Hypothalamus (tissue), 51 donors: ENCODE data around the gene DBX2.
A peak's percentile ranks its signal among the peaks of the same experiment; 100 is the strongest.
"Not testable (repeated sequence)": the region's sequence is repeated elsewhere in the genome, so short reads cannot be mapped to it uniquely, and the experiment has no call there.

Experiments
- DNase-seq, 51 donors: peaks; one replicate each; lab custom pipeline; 2025; lab: John Stamatoyannopoulos, UW

DBX2 gene

DNA sequence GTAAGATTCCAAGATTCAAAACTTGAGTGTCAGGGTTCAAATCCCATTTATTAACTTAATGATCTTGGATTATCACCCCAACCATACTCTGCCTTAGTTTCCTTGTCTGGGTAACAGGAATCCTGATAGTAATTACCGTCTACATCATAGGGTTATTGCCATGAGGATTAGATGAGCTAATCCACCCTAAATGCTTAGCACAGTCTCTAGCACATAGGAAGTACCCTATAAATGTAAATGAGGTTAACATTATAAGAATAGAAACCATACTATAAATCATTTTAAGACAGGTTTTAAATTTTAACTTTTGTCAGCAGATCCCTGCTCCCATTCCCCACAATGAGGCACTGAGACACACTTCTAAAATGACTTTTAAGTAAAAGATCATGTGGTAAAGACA, 36.5 kb downstream of the DBX2 start:
- no peak for DNase-seq

GRCh38 chr12:45012749-45013148, 38.1 kb downstream of the DBX2 start:
- no peak for DNase-seq

GRCh38 chr12:45010059-45010458, 40.8 kb downstream of the DBX2 start:
- no peak for DNase-seq

DNA sequence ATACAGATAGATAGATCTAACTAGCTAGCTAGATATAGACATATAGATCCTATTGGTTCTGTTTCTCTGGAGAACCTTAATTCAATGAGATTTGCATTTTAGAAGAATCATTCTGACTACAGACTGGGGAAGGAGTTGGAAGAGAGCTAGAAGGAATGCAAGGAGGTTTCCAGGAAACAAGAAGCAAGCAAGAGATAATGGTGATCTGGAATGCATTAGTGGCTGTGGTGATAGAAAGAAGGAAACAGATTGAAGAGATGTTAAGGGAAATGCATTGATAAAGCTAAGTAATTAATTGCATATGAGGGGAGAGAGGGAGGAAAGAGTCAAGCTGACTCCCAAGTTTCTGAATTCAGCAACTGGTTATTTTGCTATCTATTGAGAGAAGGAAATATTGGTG, 42.7 kb downstream of the DBX2 start:
- DNase-seq: no peak

GRCh38 chr12:44999355-44999754, 51.5 kb downstream of the DBX2 start:
- no peak for DNase-seq

DNA sequence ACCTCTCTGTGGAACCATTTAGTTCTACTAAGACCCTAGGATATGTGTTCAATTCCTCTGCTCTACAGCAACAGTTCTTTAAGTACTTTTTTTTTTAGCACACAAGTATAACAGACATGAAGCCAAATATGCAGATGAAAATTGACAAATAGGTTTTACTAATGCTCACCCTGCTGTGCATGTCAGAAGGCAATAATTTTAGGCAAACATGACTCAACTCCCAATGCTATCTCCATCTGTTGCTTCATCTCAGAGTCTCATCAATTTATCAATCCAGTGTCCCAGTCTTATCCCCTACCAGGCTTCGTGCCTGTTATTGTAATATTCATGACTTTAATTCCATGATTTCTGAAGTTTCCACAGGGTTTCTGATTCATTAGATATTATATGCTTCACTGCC, 57.7 kb downstream of the DBX2 start:
- DNase-seq: no peak

- DNase-seq: not testable (repeated sequence)
Observed at GRCh38 chr12:44984863-44985262, 66.0 kb downstream of the DBX2 start.

- no peak for DNase-seq
Observed at GRCh38 chr12:44979918-44980317, 71.0 kb downstream of the DBX2 start.

DNA sequence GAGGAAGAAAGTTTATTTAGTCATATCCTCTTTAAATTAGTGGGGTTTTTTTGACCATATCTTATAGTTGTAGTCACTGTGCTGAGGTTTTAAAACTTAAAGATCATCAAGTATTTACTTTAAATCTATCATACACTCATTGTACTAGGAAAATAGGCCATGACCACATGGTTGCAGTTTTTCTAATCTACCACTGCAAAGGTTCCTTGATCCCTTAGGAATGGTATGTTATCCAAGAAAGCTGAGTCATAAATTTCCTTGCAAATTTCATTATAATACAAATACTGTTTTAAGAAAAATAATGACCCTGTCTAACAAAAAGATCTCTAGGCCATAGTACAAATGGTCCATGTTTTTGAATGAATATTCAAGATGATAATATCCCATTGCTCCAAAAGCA, 74.7 kb downstream of the DBX2 start:
- DNase-seq: no peak

DNA sequence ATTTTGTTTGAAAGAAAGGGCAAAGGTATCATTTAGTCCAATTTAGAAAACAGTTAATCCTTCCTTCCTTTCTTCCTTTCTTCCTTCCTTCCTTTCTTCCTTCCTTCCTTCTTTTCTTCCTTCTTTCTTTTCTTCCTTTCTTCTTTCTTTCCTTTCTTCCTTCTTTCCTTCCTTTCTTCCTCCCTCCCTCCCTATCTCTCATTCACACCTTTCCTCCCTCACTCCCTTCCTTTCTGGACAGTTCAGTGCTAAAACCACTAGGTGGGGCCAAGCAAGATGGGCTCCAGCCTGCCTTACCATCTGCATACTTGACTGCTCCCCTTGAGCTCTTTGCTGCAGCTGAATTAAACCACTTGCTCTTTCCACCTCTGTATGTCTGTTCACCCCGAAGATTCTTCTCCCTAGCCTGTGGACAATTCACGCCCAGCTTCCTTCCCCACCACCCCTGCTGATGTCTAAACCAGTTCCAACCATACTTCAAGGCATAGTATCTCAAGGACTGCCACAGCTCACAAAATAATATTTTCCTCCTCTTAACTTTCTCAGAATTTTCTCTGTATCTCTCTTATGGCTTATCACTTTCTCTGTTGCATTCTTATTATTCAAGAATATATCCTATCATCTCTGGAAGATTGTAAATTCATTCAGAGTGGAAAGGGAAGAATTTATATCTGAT, 78.0 kb downstream of the DBX2 start:
- peak in 1 of 51 donors; percentile 3 for DNase-seq

DNA sequence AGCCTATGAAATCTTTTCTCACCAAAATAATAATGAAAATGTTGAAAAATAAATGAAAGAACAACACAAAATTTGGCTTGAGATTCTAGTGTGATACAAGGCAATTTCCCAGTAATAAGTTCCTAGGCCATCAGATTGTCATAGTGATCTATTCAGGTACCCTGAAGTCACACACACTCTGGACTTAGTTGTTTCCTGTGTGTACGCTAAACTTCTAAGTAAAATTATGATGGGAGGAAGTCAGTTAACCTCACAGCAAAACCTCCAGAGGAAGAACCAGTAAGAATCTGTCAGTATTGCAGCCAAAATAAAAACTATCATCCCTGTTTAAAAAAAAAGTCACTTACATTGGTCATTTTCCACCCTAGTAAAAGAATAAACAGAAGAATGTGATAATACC, 81.9 kb downstream of the DBX2 start:
- no peak for DNase-seq
